MM.1S (cell line): Measurements from ENCODE around the gene NSD2.

ENCODE experiments used
- DNase-seq: peaks from one replicate; pipeline ENCODE4 v3.0.0-alpha.2; 2015
- H2AFZ ChIP-seq: fragments of 300-600 bp; sonication (generic); 2 replicates; pipeline ENCODE4 v1.6.0; 2016; ENCODE audit warnings: antibody characterized with exemption, low read length
- H3F3A ChIP-seq: fragments of 300-600 bp; sonication (generic); 2 replicates; pipeline ENCODE4 v1.6.1; 2016; ENCODE audit warnings: mild to moderate bottlenecking, antibody characterized with exemption, low read length, moderate library complexity, mixed read lengths; ENCODE audit not compliant: insufficient read depth
- H3K27ac ChIP-seq: fragments of 300-600 bp; sonication (generic); 2 replicates; pipeline ENCODE4 v1.5.1; 2016; ENCODE audit warnings: mild to moderate bottlenecking, low read length
- H3K27me3 ChIP-seq: fragments of 300-600 bp; sonication (generic); replicated peaks from 2 replicates; pipeline ENCODE4 v1.6.0; 2016; ENCODE audit warnings: low read length; ENCODE audit not compliant: insufficient read depth
- H3K36me3 ChIP-seq: fragments of 300-600 bp; sonication (generic); replicated peaks from 2 replicates; pipeline ENCODE4 v1.6.1; 2016; ENCODE audit warnings: mild to moderate bottlenecking, low read length, mixed read lengths; ENCODE audit not compliant: insufficient read depth
- H3K4me1 ChIP-seq: fragments of 300-600 bp; sonication (generic); 2 replicates; pipeline ENCODE4 v1.6.1; 2016; ENCODE audit warnings: low read length, mixed read lengths
- H3K4me2 ChIP-seq: fragments of 300-600 bp; sonication (generic); 2 replicates; pipeline ENCODE4 v1.6.0; 2016; ENCODE audit warnings: low read depth, low read length
- H3K4me3 ChIP-seq: fragments of 300-600 bp; sonication (generic); 2 replicates; pipeline ENCODE4 v1.5.1; 2016; ENCODE audit warnings: low read length, mixed read lengths
- H3K79me2 ChIP-seq: fragments of 300-600 bp; sonication (generic); 2 replicates; pipeline ENCODE4 v1.6.1; 2016; ENCODE audit warnings: mixed run types, low read length, mixed read lengths
- H3K9ac ChIP-seq: fragments of 300-600 bp; sonication (generic); 2 replicates; pipeline ENCODE4 v1.6.1; 2016; ENCODE audit warnings: low read length, mixed read lengths
- H3K9me2 ChIP-seq: fragments of 300-600 bp; sonication (generic); replicated peaks from 2 replicates; pipeline ENCODE4 v1.6.1; 2016; ENCODE audit warnings: mild to moderate bottlenecking, low read length, mixed read lengths; ENCODE audit not compliant: insufficient read depth
- H3K9me3 ChIP-seq: fragments of 300-600 bp; sonication (generic); replicated peaks from 2 replicates; pipeline ENCODE4 v1.6.1; 2016; ENCODE audit warnings: mild to moderate bottlenecking, low read length, mixed read lengths; ENCODE audit not compliant: insufficient read depth
- H4K20me1 ChIP-seq: fragments of 300-600 bp; sonication (generic); 2 replicates; pipeline ENCODE4 v1.6.1; 2016; ENCODE audit warnings: mild to moderate bottlenecking, low read length, moderate library complexity, mixed read lengths; ENCODE audit not compliant: insufficient read depth
- EZH2 ChIP-seq: fragments of 300-600 bp; sonication (generic); optimal IDR thresholded peaks from 2 replicates; pipeline ENCODE3; 2017; ENCODE audit warnings: low read depth, mild to moderate bottlenecking, antibody characterized with exemption, low read length, mixed read lengths
- EZH2phosphoT487 ChIP-seq: fragments of 300-600 bp; sonication (generic); IDR thresholded peaks from 2 replicates; pipeline ENCODE4 v1.6.1; 2018; ENCODE audit warnings: antibody characterized with exemption, low read length
- TF ChIP-seq, protein P1 (sequence below): fragments of 300-600 bp; sonication (generic); IDR thresholded peaks from 2 replicates; pipeline ENCODE4 v1.5.1; 2016; ENCODE audit warnings: antibody characterized with exemption, low read length, mixed read lengths

NSD2 gene

DNA sequence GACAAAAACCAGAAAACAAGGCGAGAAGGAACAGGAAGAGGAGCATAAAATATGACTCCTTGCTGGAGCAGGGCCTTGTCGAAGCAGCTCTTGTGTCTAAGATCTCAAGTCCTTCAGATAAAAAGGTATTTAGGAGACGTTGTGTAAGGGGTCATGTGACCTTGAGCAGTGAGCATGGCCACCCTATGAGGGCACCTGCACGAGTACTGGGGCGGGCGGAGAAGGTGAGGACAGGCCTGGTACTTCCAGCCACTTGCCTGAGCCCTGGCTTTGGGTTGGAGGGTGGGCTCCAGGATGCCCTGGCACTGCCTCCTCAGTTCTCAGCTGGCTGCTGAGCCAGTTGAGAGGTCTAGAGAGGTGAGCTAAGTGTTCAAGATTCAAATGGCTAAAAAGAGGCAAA is 29.9 kb downstream of the NSD2 start:
- no peak overlapping the region for H2AFZ ChIP-seq
- no peak overlapping the region for H3K9ac ChIP-seq
- no peaks in the 10 kb centered on the region for H3K27me3 ChIP-seq
- H3K79me2 ChIP-seq = peaks cover 97% of the 10 kb centered on the region
- no peak overlapping the region for H3K4me3 ChIP-seq
- H3K4me2 ChIP-seq = no peak overlapping the region
- H3K36me3 ChIP-seq = peaks cover 35% of the 10 kb centered on the region
- H3F3A ChIP-seq = peaks cover 17% of the 10 kb centered on the region
- H4K20me1 ChIP-seq = peaks cover 46% of the 10 kb centered on the region
- no peak for DNase-seq
- H3K9me3 ChIP-seq = no peaks in the 10 kb centered on the region
- no peak overlapping the region for H3K27ac ChIP-seq
- TF ChIP-seq EZH2 (no peak), EZH2phosphoT487 (no peak)
- TF ChIP-seq, protein P1, sequence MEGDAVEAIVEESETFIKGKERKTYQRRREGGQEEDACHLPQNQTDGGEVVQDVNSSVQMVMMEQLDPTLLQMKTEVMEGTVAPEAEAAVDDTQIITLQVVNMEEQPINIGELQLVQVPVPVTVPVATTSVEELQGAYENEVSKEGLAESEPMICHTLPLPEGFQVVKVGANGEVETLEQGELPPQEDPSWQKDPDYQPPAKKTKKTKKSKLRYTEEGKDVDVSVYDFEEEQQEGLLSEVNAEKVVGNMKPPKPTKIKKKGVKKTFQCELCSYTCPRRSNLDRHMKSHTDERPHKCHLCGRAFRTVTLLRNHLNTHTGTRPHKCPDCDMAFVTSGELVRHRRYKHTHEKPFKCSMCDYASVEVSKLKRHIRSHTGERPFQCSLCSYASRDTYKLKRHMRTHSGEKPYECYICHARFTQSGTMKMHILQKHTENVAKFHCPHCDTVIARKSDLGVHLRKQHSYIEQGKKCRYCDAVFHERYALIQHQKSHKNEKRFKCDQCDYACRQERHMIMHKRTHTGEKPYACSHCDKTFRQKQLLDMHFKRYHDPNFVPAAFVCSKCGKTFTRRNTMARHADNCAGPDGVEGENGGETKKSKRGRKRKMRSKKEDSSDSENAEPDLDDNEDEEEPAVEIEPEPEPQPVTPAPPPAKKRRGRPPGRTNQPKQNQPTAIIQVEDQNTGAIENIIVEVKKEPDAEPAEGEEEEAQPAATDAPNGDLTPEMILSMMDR = no peak
- no peaks in the 10 kb centered on the region for H3K9me2 ChIP-seq
- H3K4me1 ChIP-seq = no peaks in the 10 kb centered on the region

DNA sequence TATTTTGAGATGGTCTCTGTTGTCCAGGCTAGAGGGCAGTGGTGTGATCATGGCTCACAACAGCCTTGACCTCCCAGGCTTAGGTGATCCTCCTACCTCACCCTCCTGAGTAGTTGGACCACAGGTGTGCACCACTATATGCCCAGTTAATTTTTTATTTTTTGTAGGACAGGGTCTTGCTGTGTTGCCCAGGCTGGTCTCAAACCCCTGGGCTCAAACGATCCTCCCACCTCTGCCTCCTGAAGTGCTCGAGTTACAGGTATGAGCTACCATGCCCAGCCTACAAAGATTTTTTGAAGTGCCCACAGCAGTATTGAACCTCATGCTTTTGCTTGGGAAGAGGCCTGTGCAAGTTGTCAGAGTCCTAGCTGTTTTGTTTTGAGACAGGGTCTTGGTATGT is 31.1 kb downstream of the NSD2 start:
- TF ChIP-seq EZH2phosphoT487 (no peak), EZH2 (no peak)
- TF ChIP-seq, protein P1 = no peak
- H4K20me1 ChIP-seq = peaks cover 44% of the 10 kb centered on the region
- H3K27ac ChIP-seq = no peak overlapping the region
- H3K27me3 ChIP-seq = no peaks in the 10 kb centered on the region
- no peak overlapping the region for H3K4me3 ChIP-seq
- peaks cover 17% of the 10 kb centered on the region for H3F3A ChIP-seq
- no peak for DNase-seq
- no peak overlapping the region for H2AFZ ChIP-seq
- no peaks in the 10 kb centered on the region for H3K9me3 ChIP-seq
- H3K4me1 ChIP-seq = no peaks in the 10 kb centered on the region
- no peaks in the 10 kb centered on the region for H3K9me2 ChIP-seq
- H3K9ac ChIP-seq = no peak overlapping the region
- H3K36me3 ChIP-seq = peaks cover 35% of the 10 kb centered on the region
- peaks cover 97% of the 10 kb centered on the region for H3K79me2 ChIP-seq
- no peak overlapping the region for H3K4me2 ChIP-seq

DNA sequence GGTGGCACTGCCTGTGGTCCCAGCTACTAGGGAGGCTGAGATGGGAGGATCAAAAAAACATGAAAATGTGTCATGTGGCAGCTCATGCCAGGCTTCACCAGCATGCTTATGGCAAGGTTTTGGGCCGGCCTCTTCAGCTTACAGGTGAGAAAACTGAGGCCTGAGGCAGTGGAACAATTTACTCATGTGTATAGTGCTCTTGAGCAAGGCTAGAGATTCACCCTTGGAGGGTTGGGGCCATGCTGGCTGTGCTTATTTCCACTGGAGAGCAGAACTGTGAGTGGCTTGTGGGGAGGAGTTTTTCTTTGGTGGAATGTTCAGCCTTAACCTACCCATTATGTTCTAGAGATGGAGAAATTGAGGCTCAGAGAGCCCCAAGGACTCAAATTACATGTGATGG is 31.8 kb downstream of the NSD2 start:
- Histone ChIP-seq H3K27me3 (no peaks in the 10 kb centered on the region), H2AFZ (no peak overlapping the region), H3K9me3 (no peaks in the 10 kb centered on the region), H3F3A (peaks cover 14% of the 10 kb centered on the region), H3K4me1 (no peaks in the 10 kb centered on the region), H3K27ac (no peak overlapping the region), H3K4me3 (no peak overlapping the region), H3K36me3 (peaks cover 35% of the 10 kb centered on the region), H3K4me2 (no peak overlapping the region), H3K9ac (no peak overlapping the region), H3K9me2 (no peaks in the 10 kb centered on the region), H4K20me1 (peaks cover 44% of the 10 kb centered on the region), H3K79me2 (peaks cover 97% of the 10 kb centered on the region)
- no peak for DNase-seq
- TF ChIP-seq, protein P1 = no peak
- no peak for TF ChIP-seq EZH2phosphoT487
- TF ChIP-seq EZH2 = no peak

DNA sequence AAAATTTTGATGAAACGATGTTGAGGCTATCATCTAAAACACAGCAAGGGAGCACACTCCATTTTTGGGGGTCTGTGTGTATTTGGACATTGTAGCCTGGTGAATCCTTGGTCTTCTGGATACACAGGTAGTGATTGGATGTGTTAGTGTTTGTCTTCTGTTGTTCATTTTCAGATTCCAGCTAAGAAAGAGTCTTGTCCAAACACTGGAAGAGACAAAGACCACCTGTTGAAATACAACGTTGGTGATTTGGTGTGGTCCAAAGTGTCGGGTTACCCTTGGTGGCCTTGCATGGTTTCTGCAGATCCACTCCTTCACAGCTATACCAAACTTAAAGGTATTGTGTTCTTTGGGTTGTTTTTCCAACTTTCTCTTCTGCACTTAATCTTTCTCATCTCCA is 32.8 kb downstream of the NSD2 start:
- no peak overlapping the region for H3K9ac ChIP-seq
- no peak overlapping the region for H3K4me3 ChIP-seq
- peaks cover 38% of the 10 kb centered on the region for H4K20me1 ChIP-seq
- H3K4me2 ChIP-seq = no peak overlapping the region
- H2AFZ ChIP-seq = no peak overlapping the region
- H3K27me3 ChIP-seq = no peaks in the 10 kb centered on the region
- H3K27ac ChIP-seq = no peak overlapping the region
- H3K36me3 ChIP-seq = peaks cover 35% of the 10 kb centered on the region
- H3K79me2 ChIP-seq = peaks cover 99% of the 10 kb centered on the region
- H3K9me2 ChIP-seq = no peaks in the 10 kb centered on the region
- H3K9me3 ChIP-seq = no peaks in the 10 kb centered on the region
- H3F3A ChIP-seq = peaks cover 7% of the 10 kb centered on the region; the same call in 1 of the 2 replicates
- TF ChIP-seq, protein P1 = no peak
- TF ChIP-seq EZH2phosphoT487 = no peak
- no peak for TF ChIP-seq EZH2
- H3K4me1 ChIP-seq = no peaks in the 10 kb centered on the region
- no peak for DNase-seq
